HEK293T (cell line): ENCODE measurements around the gene ST8SIA2.

Source experiments
- BHLHE40 ChIP-seq: fragments of 450-650 bp; IDR thresholded peaks from 2 replicates; pipeline ENCODE4 v1.6.1; 2016; ENCODE audit warnings: mild to moderate bottlenecking, moderate library complexity, borderline replicate concordance
- FOXK2 ChIP-seq: fragments of 450-650 bp; IDR thresholded peaks from 2 replicates; pipeline ENCODE4 v1.6.1; 2016; ENCODE audit warnings: mild to moderate bottlenecking
- SUZ12 ChIP-seq: fragments of 450-650 bp; IDR thresholded peaks from 2 replicates; pipeline ENCODE4 v1.6.1; 2016; ENCODE audit warnings: mild to moderate bottlenecking
- ZNF384 ChIP-seq: fragments of 450-650 bp; IDR thresholded peaks from 2 replicates; pipeline ENCODE4 v1.6.1; 2016

GRCh38 chr15:92443381-92443780 is 49.7 kb downstream of the ST8SIA2 start:
- TF ChIP-seq SUZ12 (no peak), BHLHE40 (no peak), ZNF384 (no peak), FOXK2 (no peak)
